ENCODE results near the gene CR1L. TPM values are rescaled to one million over a fixed set of nuclear protein-coding genes. Genes with fewer than 3 reads are reported as not detected.
"Not testable (repeated sequence)": the region's sequence is repeated elsewhere in the genome, so short reads cannot be mapped to it uniquely, and the experiment has no call there.

The CR1L gene
- total RNA-seq, 2 donors from 2014 or later = not detected

DNA sequence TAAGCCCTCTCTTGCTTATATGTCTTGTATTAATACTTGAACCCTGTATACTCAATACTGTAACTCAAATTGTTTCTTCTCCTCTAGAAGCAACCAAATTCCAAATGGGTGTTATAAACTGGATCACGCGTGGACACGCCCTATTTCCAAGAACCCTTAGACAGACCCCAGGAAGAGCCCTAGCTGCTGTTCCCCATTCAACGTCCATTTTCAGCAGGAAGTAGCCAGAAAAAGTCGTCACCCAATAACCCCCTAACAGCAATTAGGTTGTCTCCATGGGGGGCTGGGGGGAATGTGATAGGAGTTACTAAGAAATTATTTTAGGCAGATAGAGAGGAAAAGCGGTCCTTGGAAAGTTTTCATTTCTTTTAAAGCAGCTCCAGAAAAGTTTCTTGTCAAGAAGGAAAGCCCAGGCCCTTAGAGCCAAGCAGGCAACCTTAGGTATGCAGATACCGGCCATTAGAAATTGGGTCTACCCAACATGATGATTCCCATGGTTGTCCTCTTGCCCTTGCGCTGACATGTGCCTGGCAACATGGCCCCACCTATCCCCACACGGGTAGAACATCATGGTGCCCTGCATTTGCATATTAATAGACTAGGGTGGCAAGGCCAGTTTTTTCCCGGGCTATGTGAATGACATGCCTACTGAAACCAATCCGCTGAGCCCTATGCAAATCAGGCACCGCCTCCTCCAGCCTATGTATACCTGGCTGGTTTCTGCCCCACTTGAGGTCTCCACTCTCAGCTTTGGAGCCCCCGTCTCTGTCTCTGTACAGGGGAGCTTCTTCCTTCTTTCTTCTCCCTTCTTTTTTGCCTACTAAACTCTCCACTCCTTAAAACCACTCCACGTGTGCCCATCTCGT, 102.9 kb downstream of the CR1L start:
- no peak overlapping the region for H3K4me3 ChIP-seq
- H3K36me3 ChIP-seq = no peaks in the 10 kb centered on the region
- no peak for DNase-seq
- H3K9me3 ChIP-seq = no peaks in the 10 kb centered on the region
- peak overlapping the region; percentile 9 for H3K27ac ChIP-seq
- no peaks in the 10 kb centered on the region for H3K4me1 ChIP-seq
- no peak overlapping the region for H3K9ac ChIP-seq (ENCODE audit: low read depth in 2 of 2, low read length in 2 of 2)
- no peaks in the 10 kb centered on the region for H3K27me3 ChIP-seq
- TF ChIP-seq, protein P1, sequence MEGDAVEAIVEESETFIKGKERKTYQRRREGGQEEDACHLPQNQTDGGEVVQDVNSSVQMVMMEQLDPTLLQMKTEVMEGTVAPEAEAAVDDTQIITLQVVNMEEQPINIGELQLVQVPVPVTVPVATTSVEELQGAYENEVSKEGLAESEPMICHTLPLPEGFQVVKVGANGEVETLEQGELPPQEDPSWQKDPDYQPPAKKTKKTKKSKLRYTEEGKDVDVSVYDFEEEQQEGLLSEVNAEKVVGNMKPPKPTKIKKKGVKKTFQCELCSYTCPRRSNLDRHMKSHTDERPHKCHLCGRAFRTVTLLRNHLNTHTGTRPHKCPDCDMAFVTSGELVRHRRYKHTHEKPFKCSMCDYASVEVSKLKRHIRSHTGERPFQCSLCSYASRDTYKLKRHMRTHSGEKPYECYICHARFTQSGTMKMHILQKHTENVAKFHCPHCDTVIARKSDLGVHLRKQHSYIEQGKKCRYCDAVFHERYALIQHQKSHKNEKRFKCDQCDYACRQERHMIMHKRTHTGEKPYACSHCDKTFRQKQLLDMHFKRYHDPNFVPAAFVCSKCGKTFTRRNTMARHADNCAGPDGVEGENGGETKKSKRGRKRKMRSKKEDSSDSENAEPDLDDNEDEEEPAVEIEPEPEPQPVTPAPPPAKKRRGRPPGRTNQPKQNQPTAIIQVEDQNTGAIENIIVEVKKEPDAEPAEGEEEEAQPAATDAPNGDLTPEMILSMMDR (IDR thresholded peaks at IDR 0.05) = no peak
- intact Hi-C loops (cut with DNase I) = no loop called here

DNA sequence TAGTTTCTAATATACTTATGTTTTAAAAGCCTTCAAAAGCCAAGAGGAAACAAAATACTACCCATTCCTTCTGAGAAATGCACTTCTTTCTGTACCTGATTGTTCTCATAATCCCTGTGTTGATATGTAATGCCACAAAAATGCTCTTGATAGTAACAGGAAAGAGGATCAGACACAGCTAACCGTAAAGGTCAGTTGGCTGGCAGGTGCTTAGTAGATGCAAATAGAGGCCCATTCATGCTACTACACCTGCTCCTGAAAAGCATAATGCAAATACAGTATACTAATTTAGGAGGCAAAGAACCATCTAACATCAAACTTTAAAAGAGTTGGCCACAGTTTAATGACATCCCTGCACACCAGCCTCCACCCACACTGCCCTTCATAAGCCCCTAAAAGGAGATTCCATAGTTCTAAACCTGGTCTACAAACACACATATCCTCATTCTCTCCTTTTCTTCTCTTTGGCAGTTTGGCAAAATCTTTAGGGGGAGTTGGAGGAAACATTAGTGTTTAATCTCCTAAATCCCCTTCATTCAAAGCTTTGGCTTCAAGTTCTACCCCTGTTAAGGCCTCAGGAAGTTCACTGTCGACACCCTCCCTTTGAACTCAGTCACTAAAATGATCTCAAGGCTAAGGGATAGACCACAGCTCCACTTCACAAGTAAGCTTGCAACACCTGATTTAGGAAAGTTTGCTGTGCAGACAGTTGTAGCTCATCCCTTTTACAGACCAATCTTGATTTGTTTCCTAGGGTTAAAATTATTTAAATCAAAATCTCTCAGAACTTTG, 104.0 kb downstream of the CR1L start:
- H3K4me1 ChIP-seq = peaks cover 4% of the 10 kb centered on the region
- TF ChIP-seq, protein P1 (IDR thresholded peaks at IDR 0.05) = no peak
- no peaks in the 10 kb centered on the region for H3K36me3 ChIP-seq
- H3K4me3 ChIP-seq = no peak overlapping the region
- peak; percentile 25 for DNase-seq
- intact Hi-C loops (cut with DNase I) = no loop called here
- H3K27ac ChIP-seq = peak overlapping the region; percentile 9
- H3K9me3 ChIP-seq = no peaks in the 10 kb centered on the region
- no peak overlapping the region for H3K9ac ChIP-seq (ENCODE audit: low read depth in 2 of 2, low read length in 2 of 2)
- H3K27me3 ChIP-seq = no peaks in the 10 kb centered on the region

DNA sequence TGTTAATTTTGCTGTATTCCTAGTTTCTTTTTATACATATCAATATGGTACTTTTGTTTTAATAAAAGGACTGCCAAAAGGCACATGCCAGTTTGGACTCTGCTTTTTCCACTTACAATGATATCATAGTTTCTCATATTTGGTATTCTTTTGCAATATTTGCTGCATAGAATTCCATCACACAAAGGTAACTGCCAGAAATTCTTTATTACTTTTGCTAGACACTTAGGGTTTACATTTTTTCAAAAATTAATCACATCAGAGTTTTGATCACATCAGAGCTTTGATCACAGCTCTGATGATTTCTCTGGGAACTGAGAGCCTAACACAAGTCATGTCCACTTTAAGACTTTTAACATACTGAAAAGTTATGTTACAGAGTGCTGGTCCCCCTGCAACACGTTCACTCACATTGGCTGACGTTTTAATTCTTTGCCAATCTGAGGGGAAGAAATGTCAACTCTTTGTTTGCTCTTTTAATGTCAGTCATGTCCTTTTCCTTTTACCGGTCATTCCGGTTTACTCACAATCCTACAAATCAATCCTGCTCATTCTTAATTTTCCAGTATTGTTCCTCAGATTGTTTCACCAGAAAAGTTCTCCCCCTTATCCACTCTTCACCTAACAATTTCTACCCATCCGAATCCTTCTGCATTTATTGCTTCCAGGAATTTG, 105.8 kb downstream of the CR1L start:
- Histone ChIP-seq H3K4me3 (peak overlapping the region; percentile 87), H3K4me1 (peaks cover 7% of the 10 kb centered on the region), H3K9me3 (no peaks in the 10 kb centered on the region), H3K9ac (ENCODE audit: low read depth in 2 of 2, low read length in 2 of 2) (peak overlapping the region in 1 of 2 donors; percentile 74), H3K27ac (peak overlapping the region; percentile 97), H3K36me3 (no peaks in the 10 kb centered on the region), H3K27me3 (no peaks in the 10 kb centered on the region)
- DNase-seq = no peak
- intact Hi-C loops (cut with DNase I) = no loop called here
- TF ChIP-seq, protein P1 (IDR thresholded peaks at IDR 0.05) = no peak

DNA sequence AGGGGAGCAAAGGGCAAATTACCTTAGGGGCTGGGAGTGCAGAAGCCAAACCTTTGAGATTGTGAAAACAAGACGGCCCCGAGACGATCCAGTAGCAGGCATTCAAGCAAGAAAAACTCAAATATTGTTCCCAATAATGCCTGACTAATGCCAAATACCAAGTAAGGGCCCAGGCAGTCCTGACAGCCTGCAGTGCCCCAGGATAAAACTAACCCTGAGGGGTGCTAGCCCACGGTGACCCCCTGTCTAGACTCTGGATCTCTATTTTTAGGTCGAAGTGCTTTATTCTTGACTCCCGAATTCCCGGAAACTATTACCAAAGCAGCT, 106.5 kb downstream of the CR1L start:
- DNase-seq = peak; percentile 27
- Histone ChIP-seq H3K4me3 (peak overlapping the region; percentile 87), H3K27ac (peak overlapping the region; percentile 97), H3K9ac (ENCODE audit: low read depth in 2 of 2, low read length in 2 of 2) (peak overlapping the region; percentile 61 to 74)
- H3K27me3 ChIP-seq; H3K4me1 ChIP-seq; intact Hi-C loops (cut with DNase I); H3K36me3 ChIP-seq; H3K9me3 ChIP-seq: not testable (repeated sequence)

DNA sequence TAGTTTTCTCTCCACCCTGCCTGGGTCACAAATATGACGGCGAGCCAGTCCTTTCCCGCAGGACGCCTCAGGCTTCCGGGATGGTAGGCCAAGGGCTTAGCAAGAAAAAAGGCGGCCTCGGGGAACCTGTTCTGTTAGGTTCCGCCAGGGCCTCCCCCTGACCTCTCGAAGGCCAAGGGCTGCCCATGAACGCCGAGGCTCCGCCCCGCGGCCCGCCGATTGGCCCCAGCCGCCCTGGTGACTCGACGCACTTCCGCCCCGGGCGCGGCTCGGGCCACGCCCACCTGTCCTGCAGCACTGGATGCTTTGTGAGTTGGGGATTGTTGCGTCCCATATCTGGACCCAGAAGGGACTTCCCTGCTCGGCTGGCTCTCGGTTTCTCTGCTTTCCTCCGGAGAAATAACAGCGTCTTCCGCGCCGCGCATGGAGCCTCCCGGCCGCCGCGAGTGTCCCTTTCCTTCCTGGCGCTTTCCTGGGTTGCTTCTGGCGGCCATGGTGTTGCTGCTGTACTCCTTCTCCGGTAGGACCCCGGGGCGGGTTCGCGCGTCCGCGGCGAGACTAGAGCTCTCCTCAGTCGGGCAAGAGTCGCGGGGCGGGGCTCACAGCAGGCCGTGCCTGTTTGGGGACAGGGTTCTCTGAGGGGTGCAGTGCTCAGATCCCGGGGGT, 107.0 kb downstream of the CR1L start, which contains the start of gene CD46:
TSS of gene CD46 (plus strand) at position 265 of the 666 bp plus-strand sequence. CDS start at position 424, 159 bp downstream.
- H3K9ac ChIP-seq (ENCODE audit: low read depth in 2 of 2, low read length in 2 of 2) = peak within 1 kb of the TSS; percentile 93 to 95
- H3K4me1 ChIP-seq = peaks cover 7% of the 10 kb centered on the region
- H3K36me3 ChIP-seq = no peaks in the 10 kb centered on the region
- peak within 1 kb of the TSS; percentile 97 for H3K27ac ChIP-seq
- TF ChIP-seq, protein P1 (IDR thresholded peaks at IDR 0.05) = no peak
- peak; percentile 98 for DNase-seq
- H3K4me3 ChIP-seq = peak within 1 kb of the TSS; percentile 87
- no peaks in the 10 kb centered on the region for H3K9me3 ChIP-seq
- intact Hi-C loops (cut with DNase I) = no loop called here
- no peaks in the 10 kb centered on the region for H3K27me3 ChIP-seq

All from colonic mucosa (tissue), 4 donors.